ENCODE results near the gene IER5L. TPM values are rescaled to one million over a fixed set of nuclear protein-coding genes. Genes with fewer than 3 reads are reported as not detected.

Gene IER5L
- total and polyA plus RNA-seq, 9 of the 15 experiments (the other 6 are each of a cell fraction or from before 2014, with no cell fraction given), result 0.14 to 11.9 (median 0.52) TPM

- TF ChIP-seq CTCFL (IDR thresholded peaks at IDR 0.05; ENCODE audit: borderline replicate concordance, insufficient read depth, low read depth, low read length, poor library complexity, severe bottlenecking) (peak; percentile 45), ZNF24 (IDR thresholded peaks at IDR 0.05) (no peak), LCOR (CRISPR knock-in tag; IDR thresholded peaks at IDR 0.05) (no peak), RAD21 (CRISPR knock-in tag; conservative IDR thresholded peaks at IDR 0.05 in 1 of 2, IDR thresholded peaks at IDR 0.05 in 1 of 2) (peak; percentile 38 to 60), YBX1 (IDR thresholded peaks at IDR 0.05) (no peak), HSF4 (CRISPR knock-in tag; IDR thresholded peaks at IDR 0.05; ENCODE audit: borderline replicate concordance) (no peak), VEZF1 (CRISPR knock-in tag; IDR thresholded peaks at IDR 0.05) (peak; percentile 22; the same call in 1 of the 2 replicates), ZNF75A (CRISPR knock-in tag; IDR thresholded peaks at IDR 0.05) (no peak), NELFE (IDR thresholded peaks at IDR 0.05; ENCODE audit: insufficient read depth, insufficient read length) (no peak), MBD1 (CRISPR knock-in tag; IDR thresholded peaks at IDR 0.05) (no peak), CHD2 (IDR thresholded peaks at IDR 0.05; ENCODE audit: low read depth, low read length) (no peak), HMBOX1 (IDR thresholded peaks at IDR 0.05) (no peak), TCFL5 (CRISPR knock-in tag; conservative IDR thresholded peaks at IDR 0.05) (no peak), THAP7 (CRISPR knock-in tag; IDR thresholded peaks at IDR 0.05) (no peak), TRIM28 (IDR thresholded peaks at IDR 0.05) (no peak), SMC3 (conservative IDR thresholded peaks at IDR 0.05; ENCODE audit: insufficient read depth, low read depth, low read length) (peak; percentile 50), RBFOX2 (IDR thresholded peaks at IDR 0.05; ENCODE audit: low read depth, low read length) (no peak), KLF1 (tag; IDR thresholded peaks at IDR 0.05) (no peak), ZBTB7A (IDR thresholded peaks at IDR 0.05; ENCODE audit: borderline replicate concordance, control insufficient read depth, low read depth, low read length) (0 out of 2 replicates have a peak, but pooled peaks have one; percentile 8)
Measured at GRCh38 chr9:129143031-129143927, 34.8 kb downstream of the IER5L start (continued).

Data from K562 (cell line).